HG02885 (cell line): ENCODE data around the gene FBXW10B.
"Not testable (repeated sequence)": the region's sequence is repeated elsewhere in the genome, so short reads cannot be mapped to it uniquely, and the experiment has no call there.

Experiments used
- ATAC-seq: cut with Tn5 transposase; IDR thresholded peaks from one replicate; pipeline ENCODE4 v1.9.1; 2021; ENCODE audit warnings: mild to moderate bottlenecking; ENCODE audit not compliant: unreplicated experiment, poor library complexity

Gene FBXW10B

GRCh38 chr17:15642014-15642413 is 22.5 kb upstream of the FBXW10B start:
- ATAC-seq = not testable (repeated sequence)

GRCh38 chr17:15630930-15631453 is 11.5 kb upstream of the FBXW10B start:
- ATAC-seq = not testable (repeated sequence)

- ATAC-seq = not testable (repeated sequence)
Measured at GRCh38 chr17:15629991-15630390, 10.5 kb upstream of the FBXW10B start.

DNA sequence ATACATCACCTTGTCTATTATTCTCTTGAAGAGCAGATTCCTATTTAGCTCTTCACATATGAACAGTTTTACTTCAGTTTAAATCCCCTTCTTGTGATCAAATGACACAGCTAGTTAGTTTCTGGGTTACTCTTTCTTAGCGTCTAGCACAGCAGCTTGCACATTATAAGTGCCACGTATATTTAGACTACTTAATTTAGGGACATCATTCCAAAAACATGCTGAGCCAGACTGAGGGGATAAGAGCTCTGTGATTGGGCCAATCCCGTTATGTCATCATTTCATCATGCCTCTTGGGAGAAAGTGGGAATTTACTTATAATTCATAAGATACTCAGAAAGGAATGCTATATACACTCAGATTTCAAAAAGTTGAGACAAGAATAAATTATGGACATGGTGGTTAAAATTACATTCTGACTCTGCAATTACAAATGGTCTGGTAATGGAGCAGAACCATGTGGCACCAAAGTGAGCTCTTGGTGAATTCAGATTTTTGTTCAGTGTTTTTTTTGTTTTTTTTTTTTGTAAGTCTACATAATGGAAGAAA is 4.2 kb upstream of the FBXW10B start:
- not testable (repeated sequence) for ATAC-seq

GRCh38 chr17:15623255-15623654 is 3.8 kb upstream of the FBXW10B start:
- ATAC-seq = not testable (repeated sequence)

DNA sequence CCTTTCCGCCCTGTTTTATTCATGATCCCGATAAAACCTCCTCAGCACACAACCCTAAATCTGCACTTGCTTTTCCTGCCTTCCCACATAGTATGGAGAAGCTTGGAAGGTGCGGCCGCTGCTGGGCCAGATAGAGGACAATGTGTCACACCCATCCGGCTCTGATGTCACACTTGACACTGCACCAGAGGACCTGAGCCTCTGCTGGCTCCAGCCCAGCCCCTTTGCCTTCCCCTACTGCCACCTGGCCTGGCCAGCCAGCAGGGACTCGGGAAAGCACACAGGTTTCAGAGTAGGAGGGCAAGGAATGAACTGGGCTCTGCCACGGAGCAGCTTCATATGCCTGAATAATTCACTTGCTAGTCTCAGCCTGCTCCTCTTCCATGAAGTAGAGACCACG is 2.6 kb upstream of the FBXW10B start:
- not testable (repeated sequence) for ATAC-seq

- not testable (repeated sequence) for ATAC-seq
Measured at GRCh38 chr17:15616828-15617227, 2.7 kb downstream of the FBXW10B start.

DNA sequence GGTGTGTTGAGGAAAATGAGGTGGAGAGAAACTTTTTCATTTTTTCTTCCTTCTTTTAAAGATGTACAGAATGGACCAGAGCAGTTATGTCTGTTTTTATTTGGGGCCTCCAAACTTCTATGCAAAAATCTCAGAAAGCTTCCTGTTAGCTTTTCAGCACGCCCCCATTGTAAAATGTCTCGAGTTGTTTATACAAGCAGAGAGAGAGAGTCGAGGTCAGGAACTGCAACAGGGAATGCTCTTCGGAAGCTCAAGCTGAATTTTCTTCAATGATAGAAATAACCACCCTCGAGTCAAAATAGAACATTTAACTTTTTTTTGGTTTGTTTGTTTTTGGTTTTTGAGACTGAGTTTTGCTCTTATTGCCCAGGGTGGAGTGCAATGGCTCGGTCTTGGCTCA is 3.7 kb downstream of the FBXW10B start:
- ATAC-seq = not testable (repeated sequence)

- ATAC-seq = not testable (repeated sequence)
Measured at GRCh38 chr17:15613111-15613510, 6.4 kb downstream of the FBXW10B start.

GRCh38 chr17:15592960-15593359 is 26.5 kb downstream of the FBXW10B start:
- not testable (repeated sequence) for ATAC-seq

- not testable (repeated sequence) for ATAC-seq
Measured at GRCh38 chr17:15591986-15592385, 27.5 kb downstream of the FBXW10B start.

DNA sequence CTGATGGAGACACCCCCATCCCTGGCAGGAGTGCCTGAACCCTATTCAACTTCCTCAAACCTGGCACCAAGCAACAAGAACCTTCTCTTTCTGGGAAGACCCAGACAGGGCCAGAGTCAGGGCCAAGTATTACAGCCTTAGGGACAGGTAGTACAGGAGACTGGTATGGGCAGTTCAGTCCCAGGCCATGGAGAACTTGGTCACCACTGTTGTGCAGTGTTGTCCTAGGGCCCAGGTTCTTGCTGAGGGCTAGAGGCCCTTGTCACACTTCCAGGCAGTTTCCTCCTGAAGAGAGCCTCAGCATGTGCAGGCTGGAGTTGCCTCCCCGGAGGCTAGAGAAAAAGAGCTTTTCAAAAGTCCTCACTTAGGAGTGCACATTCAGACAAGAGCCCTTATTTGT is 28.7 kb downstream of the FBXW10B start:
- not testable (repeated sequence) for ATAC-seq

- ATAC-seq = peak; percentile 91
Measured at GRCh38 chr17:15589544-15590536, 29.7 kb downstream of the FBXW10B start.

DNA sequence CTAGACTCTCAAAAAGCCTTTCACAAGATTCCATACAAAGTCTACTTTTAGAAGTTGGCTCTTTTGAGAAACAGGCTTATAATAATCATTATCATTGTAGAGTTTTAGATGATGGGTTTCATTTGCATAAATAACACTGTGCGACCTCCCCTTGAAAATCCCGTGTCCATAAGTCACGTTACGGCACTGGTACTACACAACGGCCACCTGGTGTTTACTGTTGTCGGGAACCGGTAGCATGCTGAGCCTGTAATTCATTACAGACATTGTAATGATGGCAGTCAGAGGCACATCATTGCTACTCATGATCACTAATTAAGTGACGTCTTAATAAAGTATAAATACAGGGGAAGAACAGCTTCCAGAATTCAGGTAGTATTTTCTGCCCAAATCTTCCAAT is 31.5 kb downstream of the FBXW10B start:
- ATAC-seq = not testable (repeated sequence)

DNA sequence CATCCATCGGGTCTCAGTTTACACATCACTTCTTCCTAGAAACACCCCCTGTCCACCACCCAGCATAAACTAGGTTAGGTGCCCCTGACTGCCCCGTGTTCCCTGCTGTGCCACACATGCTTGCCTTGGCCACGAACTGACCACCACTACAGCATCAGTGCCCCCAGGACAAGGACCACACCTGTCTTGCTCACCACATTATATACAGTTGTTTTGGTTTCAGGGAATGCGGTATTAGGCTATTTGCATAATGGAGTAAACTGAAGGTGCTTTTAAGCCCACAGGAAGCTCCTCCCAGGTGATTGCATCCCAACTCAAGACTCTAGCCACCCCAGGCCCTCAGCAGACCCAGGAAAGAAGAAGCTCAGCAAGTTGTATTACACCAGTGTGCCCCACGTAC is 36.2 kb downstream of the FBXW10B start:
- not testable (repeated sequence) for ATAC-seq

GRCh38 chr17:15581462-15581861 is 38.0 kb downstream of the FBXW10B start:
- ATAC-seq = not testable (repeated sequence)

DNA sequence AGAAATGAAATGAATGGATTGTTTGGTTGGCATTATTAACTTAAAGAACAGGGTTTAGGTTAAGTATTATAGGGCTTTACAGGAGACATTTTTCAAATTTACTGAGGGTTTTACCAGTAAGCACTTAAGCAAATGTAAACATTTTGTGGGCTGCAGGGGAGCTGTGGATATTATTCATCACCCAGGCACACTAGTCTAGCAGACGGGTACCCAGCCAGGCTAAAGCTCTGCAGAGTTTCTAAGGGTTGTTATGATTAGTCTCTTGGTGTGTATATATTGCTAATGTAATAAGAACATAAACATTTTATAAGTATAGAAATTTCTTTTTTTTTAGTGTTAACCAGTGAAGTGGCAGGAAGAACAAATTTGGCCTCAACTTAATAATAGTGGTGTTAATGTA is 42.7 kb downstream of the FBXW10B start:
- ATAC-seq = not testable (repeated sequence)

DNA sequence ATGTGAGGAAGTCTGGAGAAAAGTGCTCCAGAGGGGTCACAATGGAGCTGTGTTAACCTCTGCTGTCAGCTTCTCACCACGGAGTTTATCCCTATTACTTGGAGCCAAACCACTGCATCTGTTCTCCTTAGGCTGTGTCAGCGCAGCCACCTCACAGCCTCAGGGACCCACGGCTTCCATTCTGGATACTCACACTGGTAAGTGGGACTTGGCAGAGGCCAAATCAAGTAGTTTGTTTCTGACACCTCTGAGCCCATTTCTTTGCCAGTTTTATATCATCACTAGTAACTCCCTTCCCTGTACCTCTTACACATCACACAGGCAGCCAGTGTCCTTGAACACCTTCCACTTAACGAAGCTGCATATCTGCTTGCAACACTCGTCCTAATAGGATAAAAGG is 44.8 kb downstream of the FBXW10B start:
- not testable (repeated sequence) for ATAC-seq

DNA sequence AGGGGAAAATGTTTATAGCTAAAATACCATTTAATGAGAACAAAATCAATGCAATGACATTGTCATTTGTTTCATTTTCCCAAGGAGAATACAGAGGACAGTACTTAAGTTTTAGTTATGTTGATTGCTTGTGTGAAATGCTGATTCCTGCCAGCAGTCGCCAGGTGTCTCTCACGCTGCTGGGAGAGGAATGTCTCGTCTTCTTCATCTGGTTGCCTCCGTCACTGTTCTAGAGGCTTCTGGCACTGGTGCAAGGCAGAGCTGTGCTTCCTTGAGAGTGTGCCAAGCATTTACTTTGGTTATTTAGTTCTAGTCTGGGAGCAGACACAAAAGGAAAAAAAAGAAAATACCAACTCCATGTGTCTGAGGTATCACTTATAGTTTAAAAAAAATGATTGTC is 45.6 kb downstream of the FBXW10B start:
- not testable (repeated sequence) for ATAC-seq
